ENCODE results near the gene ANKRD24.
"Not testable (repeated sequence)": the region's sequence is repeated elsewhere in the genome, so short reads cannot be mapped to it uniquely, and the experiment has no call there.

The ANKRD24 gene

GRCh38 chr19:4234862-4235201, 52.3 kb downstream of the ANKRD24 start:
- no peak overlapping the region for H3K27ac ChIP-seq
- TF ChIP-seq, protein P1, sequence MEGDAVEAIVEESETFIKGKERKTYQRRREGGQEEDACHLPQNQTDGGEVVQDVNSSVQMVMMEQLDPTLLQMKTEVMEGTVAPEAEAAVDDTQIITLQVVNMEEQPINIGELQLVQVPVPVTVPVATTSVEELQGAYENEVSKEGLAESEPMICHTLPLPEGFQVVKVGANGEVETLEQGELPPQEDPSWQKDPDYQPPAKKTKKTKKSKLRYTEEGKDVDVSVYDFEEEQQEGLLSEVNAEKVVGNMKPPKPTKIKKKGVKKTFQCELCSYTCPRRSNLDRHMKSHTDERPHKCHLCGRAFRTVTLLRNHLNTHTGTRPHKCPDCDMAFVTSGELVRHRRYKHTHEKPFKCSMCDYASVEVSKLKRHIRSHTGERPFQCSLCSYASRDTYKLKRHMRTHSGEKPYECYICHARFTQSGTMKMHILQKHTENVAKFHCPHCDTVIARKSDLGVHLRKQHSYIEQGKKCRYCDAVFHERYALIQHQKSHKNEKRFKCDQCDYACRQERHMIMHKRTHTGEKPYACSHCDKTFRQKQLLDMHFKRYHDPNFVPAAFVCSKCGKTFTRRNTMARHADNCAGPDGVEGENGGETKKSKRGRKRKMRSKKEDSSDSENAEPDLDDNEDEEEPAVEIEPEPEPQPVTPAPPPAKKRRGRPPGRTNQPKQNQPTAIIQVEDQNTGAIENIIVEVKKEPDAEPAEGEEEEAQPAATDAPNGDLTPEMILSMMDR (IDR thresholded peaks at IDR 0.05), result no peak

DNA sequence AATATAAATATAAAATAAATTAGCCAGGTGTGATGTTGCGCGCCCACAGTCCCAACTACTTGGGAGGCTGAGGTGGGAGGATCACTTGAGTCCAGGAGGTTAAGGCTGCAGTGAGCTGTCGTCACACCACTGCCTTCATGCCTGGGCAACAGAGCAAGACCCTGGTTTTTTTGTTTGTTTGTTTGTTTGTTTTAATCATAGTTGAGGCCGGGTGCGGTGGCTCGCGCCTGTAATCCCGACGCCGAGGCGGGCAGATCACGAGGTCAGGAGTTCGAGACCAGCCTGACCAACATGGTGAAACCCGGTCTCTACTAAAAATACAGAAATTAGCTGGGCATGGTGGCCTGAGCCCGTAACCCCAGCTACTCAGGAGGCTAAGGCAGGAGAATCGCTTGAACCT, 55.0 kb downstream of the ANKRD24 start:
- not testable (repeated sequence) for H3K27ac ChIP-seq

DNA sequence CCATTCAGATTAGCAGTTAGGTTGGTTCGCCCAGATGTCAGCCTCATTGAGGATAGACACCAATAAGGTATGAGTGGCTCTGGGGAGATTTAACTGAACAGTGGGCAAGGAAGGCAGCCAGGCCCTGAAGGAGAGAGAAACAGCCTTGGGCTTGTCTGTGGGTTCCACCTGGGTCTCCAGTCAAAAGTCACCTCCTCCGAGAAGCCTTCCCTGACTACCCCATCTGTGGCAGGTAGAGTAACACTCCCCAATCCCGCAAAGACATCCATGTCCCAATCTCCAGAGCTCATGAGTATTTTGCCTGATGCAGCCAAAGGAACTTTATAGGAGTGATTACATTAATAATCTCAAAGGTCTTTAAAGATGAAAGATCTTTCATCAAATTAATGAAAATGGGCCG, 56.3 kb downstream of the ANKRD24 start:
- TF ChIP-seq, protein P1 (IDR thresholded peaks at IDR 0.05), result no peak
- no peak for TF ChIP-seq ZFX (IDR thresholded peaks at IDR 0.05; ENCODE audit: borderline replicate concordance)

GRCh38 chr19:4241824-4242430, 59.4 kb downstream of the ANKRD24 start:
- H3K27ac ChIP-seq, result no peak overlapping the region
- no peak for TF ChIP-seq ZFX (IDR thresholded peaks at IDR 0.05; ENCODE audit: borderline replicate concordance)
- TF ChIP-seq, protein P1 (IDR thresholded peaks at IDR 0.05), result no peak

More for the DNA sequence above, 56.3 kb downstream of the ANKRD24 start:
- no peak overlapping the region for H3K27ac ChIP-seq

- H3K27ac ChIP-seq, result peak overlapping the region; percentile 91
Observed at GRCh38 chr19:4245938-4246337, 63.4 kb downstream of the ANKRD24 start.

DNA sequence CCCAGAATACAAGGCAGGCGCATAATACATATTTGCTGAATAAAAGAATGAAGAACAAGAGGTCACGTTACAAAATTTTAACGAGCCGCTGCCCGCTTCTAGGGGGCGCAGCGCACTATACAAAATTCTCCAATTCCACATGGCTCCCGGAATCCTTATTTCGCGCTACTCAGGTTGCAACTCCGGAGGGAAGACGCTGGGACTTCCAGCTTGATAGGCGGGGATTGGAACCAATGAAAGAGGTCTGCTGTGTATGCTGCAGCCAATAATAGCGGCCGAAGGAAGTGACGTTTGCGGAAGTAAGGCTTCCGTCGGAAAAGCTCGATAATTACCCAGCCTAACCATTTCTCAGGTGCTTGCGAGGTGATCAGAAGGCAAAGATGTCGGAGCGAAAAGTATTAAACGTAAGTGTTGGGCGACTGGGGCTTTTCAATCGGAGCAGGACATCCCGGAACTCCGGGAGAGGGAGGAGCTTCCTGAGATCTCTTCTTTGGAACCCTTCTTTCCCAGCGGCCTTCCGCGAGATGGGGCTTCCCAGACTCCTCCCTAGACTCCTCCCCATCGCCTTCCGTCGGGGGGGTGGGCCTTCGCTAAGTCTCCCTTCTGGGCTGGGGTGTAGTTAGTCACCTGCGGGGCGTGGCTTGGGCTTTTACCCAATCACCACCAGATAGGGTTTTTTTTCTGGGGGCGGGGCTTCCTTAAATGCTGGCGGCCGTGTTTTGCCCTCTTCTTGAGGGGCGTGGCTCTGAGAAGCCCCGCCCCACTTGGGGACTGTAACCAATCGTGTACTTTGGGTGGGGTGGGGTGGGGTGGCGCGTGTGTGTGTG, 64.5 kb downstream of the ANKRD24 start, which contains the start of gene YJU2:
YJU2 (plus strand) TSS at position 314 of the 827 bp plus-strand sequence; CDS start at position 381, 67 bp downstream.
- TF ChIP-seq ZFX (IDR thresholded peaks at IDR 0.05; ENCODE audit: borderline replicate concordance), result no peak
- TF ChIP-seq, protein P1 (IDR thresholded peaks at IDR 0.05), result peak; percentile 78
- peak within 1 kb of the TSS; percentile 91 for H3K27ac ChIP-seq

DNA sequence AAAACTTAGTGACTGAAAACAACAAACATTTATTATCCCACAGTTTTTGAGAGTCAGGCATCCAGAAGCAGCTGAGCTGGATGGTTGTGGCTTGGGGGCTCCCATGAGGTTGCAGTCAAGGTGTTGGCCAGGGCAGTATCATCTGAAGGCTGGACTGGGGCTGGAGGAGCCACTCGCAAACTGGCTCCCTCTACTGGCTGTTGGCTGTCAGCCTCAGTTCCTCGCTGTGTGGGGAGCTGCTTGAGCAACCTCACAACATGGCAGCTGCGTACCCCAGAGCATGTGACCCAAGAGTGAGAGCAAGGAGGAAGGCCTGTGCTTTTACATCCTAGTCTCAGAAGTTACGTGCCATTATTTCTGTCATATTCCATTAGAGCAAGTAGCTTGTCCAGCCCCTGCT, 74.1 kb downstream of the ANKRD24 start:
- no peak overlapping the region for H3K27ac ChIP-seq
- TF ChIP-seq, protein P1 (IDR thresholded peaks at IDR 0.05), result peak; percentile 29; the same call in 1 of the 2 replicates
- TF ChIP-seq ZFX (IDR thresholded peaks at IDR 0.05; ENCODE audit: borderline replicate concordance), result no peak

DNA sequence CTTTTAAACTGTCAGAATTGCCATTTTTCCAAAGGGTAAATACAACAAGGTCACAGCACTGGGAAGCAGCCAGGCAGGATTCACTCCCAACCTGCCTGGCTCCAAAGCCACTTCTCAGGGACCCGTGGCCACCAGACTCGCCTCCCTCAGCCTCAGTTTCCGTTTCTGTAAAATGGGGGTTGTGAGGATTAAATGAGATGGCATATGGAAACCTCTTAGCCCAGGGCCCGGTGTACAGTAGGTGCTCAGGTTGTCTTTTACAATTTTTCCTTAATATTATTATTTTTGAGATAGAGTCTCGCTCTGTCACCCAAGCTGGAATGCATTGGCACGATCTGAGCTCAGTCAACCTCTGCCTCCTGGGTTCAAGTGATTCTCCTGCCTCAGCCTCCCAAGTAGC, 74.5 kb downstream of the ANKRD24 start:
- no peak for TF ChIP-seq ZFX (IDR thresholded peaks at IDR 0.05; ENCODE audit: borderline replicate concordance)
- H3K27ac ChIP-seq, result no peak overlapping the region

GRCh38 chr19:4258181-4258580, 75.7 kb downstream of the ANKRD24 start:
- no peak overlapping the region for H3K27ac ChIP-seq
- TF ChIP-seq, protein P1 (IDR thresholded peaks at IDR 0.05), result no peak
- TF ChIP-seq ZFX (IDR thresholded peaks at IDR 0.05; ENCODE audit: borderline replicate concordance), result no peak

Measured in 22Rv1 (cell line).